ENCODE measurements around the gene VPS45. TPM values are rescaled to one million over a fixed set of nuclear protein-coding genes. Genes with fewer than 3 reads are reported as not detected.

The VPS45 gene
- polyA plus RNA-seq, 1 donor (not counting 4 experiments of a cell fraction or from before 2014, with no cell fraction given): 40.0 TPM

DNA sequence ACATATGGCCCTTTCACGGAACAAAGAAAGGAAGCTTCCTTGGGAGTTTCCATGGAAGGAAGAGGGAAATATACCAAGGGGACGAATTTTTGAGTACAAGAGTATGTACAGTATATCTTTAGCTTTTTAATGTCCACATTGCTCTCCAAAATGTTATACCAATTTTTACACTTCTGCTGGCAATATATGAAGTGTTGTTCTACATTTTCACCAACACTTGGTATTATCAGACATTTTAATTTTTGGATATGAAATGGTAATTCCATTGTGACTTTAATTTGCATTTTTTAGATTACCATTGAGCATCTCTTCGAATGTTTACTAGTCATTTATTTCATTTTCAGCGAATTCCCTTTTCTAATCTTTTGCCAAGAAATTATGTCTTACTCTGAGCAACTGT, 5.5 kb upstream of the VPS45 start:
- Histone ChIP-seq H3K27ac (ENCODE audit: control insufficient read depth, insufficient read depth, low read length) (peak overlapping the region; percentile 10), H3K36me3 (ENCODE audit: control insufficient read depth in 2 of 2, extremely low read depth in 1 of 2, insufficient read depth in 2 of 2, low read length in 2 of 2) (no peaks in the 10 kb centered on the region), H3K4me1 (ENCODE audit: control insufficient read depth, extremely low read depth, insufficient read depth, low read length) (peaks cover 22% of the 10 kb centered on the region), H3K9me3 (ENCODE audit: control insufficient read depth, low read depth, low read length) (no peaks in the 10 kb centered on the region), H3K9me1 (ENCODE audit: control insufficient read depth, extremely low read depth, insufficient read depth, low read length) (peaks cover 2% of the 10 kb centered on the region), H3K4me3 (ENCODE audit: control insufficient read depth in 2 of 3, extremely low read depth in 1 of 3, insufficient read depth in 2 of 3, low read depth in 1 of 3, low read length in 3 of 3) (no peak overlapping the region), H3K79me2 (ENCODE audit: control insufficient read depth, insufficient read depth, low read length) (no peaks in the 10 kb centered on the region), H3K4me2 (ENCODE audit: control insufficient read depth, extremely low read depth, insufficient read depth, low read depth, low read length) (no peak overlapping the region), H3K9ac (ENCODE audit: control insufficient read depth, extremely low read depth, insufficient read depth, low read length) (no peak overlapping the region), H4K20me1 (ENCODE audit: control insufficient read depth, extremely low read depth, insufficient read depth, low read length) (no peaks in the 10 kb centered on the region), H2AFZ (ENCODE audit: control insufficient read depth, low read length) (no peak overlapping the region), H3K27me3 (ENCODE audit: control insufficient read depth, extremely low read depth, insufficient read depth, low read length) (no peaks in the 10 kb centered on the region)
- no peak for DNase-seq (ENCODE audit: low read depth, low spot score)
- dilution Hi-C loops (cut with MboI; ENCODE audit: extremely low pct_ligation_motif_present, low sequenced_read_pairs): no loop called here
- FAIRE-seq: no peak
- no peak for TF ChIP-seq EZH2 (IDR thresholded peaks at IDR 0.05; ENCODE audit: low read length)
- TF ChIP-seq, protein P1, sequence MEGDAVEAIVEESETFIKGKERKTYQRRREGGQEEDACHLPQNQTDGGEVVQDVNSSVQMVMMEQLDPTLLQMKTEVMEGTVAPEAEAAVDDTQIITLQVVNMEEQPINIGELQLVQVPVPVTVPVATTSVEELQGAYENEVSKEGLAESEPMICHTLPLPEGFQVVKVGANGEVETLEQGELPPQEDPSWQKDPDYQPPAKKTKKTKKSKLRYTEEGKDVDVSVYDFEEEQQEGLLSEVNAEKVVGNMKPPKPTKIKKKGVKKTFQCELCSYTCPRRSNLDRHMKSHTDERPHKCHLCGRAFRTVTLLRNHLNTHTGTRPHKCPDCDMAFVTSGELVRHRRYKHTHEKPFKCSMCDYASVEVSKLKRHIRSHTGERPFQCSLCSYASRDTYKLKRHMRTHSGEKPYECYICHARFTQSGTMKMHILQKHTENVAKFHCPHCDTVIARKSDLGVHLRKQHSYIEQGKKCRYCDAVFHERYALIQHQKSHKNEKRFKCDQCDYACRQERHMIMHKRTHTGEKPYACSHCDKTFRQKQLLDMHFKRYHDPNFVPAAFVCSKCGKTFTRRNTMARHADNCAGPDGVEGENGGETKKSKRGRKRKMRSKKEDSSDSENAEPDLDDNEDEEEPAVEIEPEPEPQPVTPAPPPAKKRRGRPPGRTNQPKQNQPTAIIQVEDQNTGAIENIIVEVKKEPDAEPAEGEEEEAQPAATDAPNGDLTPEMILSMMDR (optimal IDR thresholded peaks at IDR 0.05 in 1 of 3, IDR thresholded peaks at IDR 0.05 in 1 of 3, conservative IDR thresholded peaks at IDR 0.05 in 1 of 3; ENCODE audit: extremely low read depth in 1 of 3, insufficient read depth in 2 of 3, low read length in 3 of 3): no peak

DNA sequence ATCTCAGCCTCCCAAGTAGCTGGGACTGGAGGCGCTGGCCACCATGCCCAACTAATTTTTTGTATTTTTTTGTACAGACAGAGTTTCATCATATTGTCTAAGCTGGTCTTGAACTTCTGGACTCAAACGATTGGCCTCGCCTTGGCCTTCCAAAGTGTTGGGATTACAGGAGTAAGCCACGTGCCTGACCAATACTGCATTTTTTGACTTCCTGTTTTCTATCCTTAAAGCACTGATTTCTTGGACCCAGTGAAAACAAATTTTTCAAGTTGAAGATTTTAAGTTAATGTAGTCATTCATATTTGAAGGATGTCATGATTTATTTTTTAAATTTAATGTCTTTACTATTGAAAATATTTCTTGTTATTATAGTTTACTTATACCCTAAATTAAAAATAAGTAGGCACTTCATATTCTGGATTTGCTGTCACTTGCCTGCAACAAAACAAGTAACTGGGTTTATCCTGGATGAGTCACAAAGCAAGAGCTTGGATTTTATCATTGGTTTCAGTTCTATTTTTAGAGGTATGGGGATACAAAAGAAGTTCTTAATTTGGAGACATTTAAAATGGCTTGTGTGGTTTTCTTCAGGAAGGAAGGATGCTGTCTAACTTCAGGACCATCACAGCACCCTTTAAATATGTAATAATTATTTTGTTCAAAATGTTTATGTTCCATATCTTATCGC, 2.2 kb upstream of the VPS45 start:
- H3K79me2 ChIP-seq (ENCODE audit: control insufficient read depth, insufficient read depth, low read length): peaks cover 10% of the 10 kb centered on the region
- no peaks in the 10 kb centered on the region for H3K27me3 ChIP-seq (ENCODE audit: control insufficient read depth, extremely low read depth, insufficient read depth, low read length)
- dilution Hi-C loops (cut with MboI; ENCODE audit: extremely low pct_ligation_motif_present, low sequenced_read_pairs): no loop called here
- FAIRE-seq (no peak), DNase-seq (ENCODE audit: low read depth, low spot score) (no peak)
- peak overlapping the region; percentile 84 for H3K27ac ChIP-seq (ENCODE audit: control insufficient read depth, insufficient read depth, low read length)
- H2AFZ ChIP-seq (ENCODE audit: control insufficient read depth, low read length): peak overlapping the region; percentile 3
- H4K20me1 ChIP-seq (ENCODE audit: control insufficient read depth, extremely low read depth, insufficient read depth, low read length): no peaks in the 10 kb centered on the region
- peaks cover 2% of the 10 kb centered on the region for H3K9me1 ChIP-seq (ENCODE audit: control insufficient read depth, extremely low read depth, insufficient read depth, low read length)
- H3K36me3 ChIP-seq (ENCODE audit: control insufficient read depth in 2 of 2, extremely low read depth in 1 of 2, insufficient read depth in 2 of 2, low read length in 2 of 2): peaks cover 0 to 6% of the 10 kb centered on the region in 2 experiments
- H3K9me3 ChIP-seq (ENCODE audit: control insufficient read depth, low read depth, low read length): no peaks in the 10 kb centered on the region
- H3K9ac ChIP-seq (ENCODE audit: control insufficient read depth, extremely low read depth, insufficient read depth, low read length): peak overlapping the region; percentile 86
- peak overlapping the region; percentile 96 for H3K4me2 ChIP-seq (ENCODE audit: control insufficient read depth, extremely low read depth, insufficient read depth, low read depth, low read length)
- peaks cover 28% of the 10 kb centered on the region for H3K4me1 ChIP-seq (ENCODE audit: control insufficient read depth, extremely low read depth, insufficient read depth, low read length)
- H3K4me3 ChIP-seq (ENCODE audit: control insufficient read depth in 2 of 3, extremely low read depth in 1 of 3, insufficient read depth in 2 of 3, low read depth in 1 of 3, low read length in 3 of 3): peak overlapping the region in 2 of 3 experiments; percentile 78 to 81
- TF ChIP-seq, protein P1 (optimal IDR thresholded peaks at IDR 0.05 in 1 of 3, IDR thresholded peaks at IDR 0.05 in 1 of 3, conservative IDR thresholded peaks at IDR 0.05 in 1 of 3; ENCODE audit: extremely low read depth in 1 of 3, insufficient read depth in 2 of 3, low read length in 3 of 3): no peak
- no peak for TF ChIP-seq EZH2 (IDR thresholded peaks at IDR 0.05; ENCODE audit: low read length)
